GM12878 (cell line): Measurements from ENCODE around the gene USP17L13.
"Not testable (repeated sequence)": the region's sequence is repeated elsewhere in the genome, so short reads cannot be mapped to it uniquely, and the experiment has no call there.

Experiments used
- CREB1 ChIP-seq: IDR thresholded peaks from 2 replicates; pipeline ENCODE4 v1.6.1; 2012; ENCODE audit warnings: low read depth, mild to moderate bottlenecking, inconsistent platforms
- EP300 ChIP-seq, 2 experiments: fragments of 150-350 bp in 1 of 2; IDR thresholded peaks; 2 replicates each; pipeline ENCODE4 v1.6.1; 2011 to 2012; ENCODE audit warnings: low read depth in 2 of 2, low read length in 2 of 2, borderline replicate concordance in 1 of 2, improper control_type of control experiment in 1 of 2, inconsistent platforms in 1 of 2; ENCODE audit not compliant: control insufficient read depth in 1 of 2
- ESRRA ChIP-seq: IDR thresholded peaks from 2 replicates; pipeline ENCODE4 v1.6.1; 2012; ENCODE audit warnings: mild to moderate bottlenecking, low read length, improper control_type of control experiment
- HDGF ChIP-seq: fragments of 450-650 bp; IDR thresholded peaks from 2 replicates; pipeline ENCODE4 v1.6.1; 2016; ENCODE audit warnings: antibody characterized with exemption
- POLR2AphosphoS5 ChIP-seq: IDR thresholded peaks from 2 replicates; pipeline ENCODE4 v1.6.1; 2011; ENCODE audit warnings: mild to moderate bottlenecking, low read length, inconsistent platforms
- RELA ChIP-seq: fragments of 450-650 bp; IDR thresholded peaks from 2 replicates; pipeline ENCODE4 v1.8.0; 2014; ENCODE audit warnings: borderline replicate concordance; ENCODE audit not compliant: partially characterized antibody
- RFX5 ChIP-seq: IDR thresholded peaks from 2 replicates; pipeline ENCODE4 v1.6.1; 2011; ENCODE audit warnings: low read depth, low read length, improper control_type of control experiment
- SMC3 ChIP-seq: IDR thresholded peaks from 2 replicates; pipeline ENCODE4 v1.6.1; 2011; ENCODE audit warnings: low read length, improper control_type of control experiment, borderline replicate concordance
- TF ChIP-seq, protein P1 (sequence below): fragments of 450-650 bp; formaldehyde crosslinking; IDR thresholded peaks from 2 replicates; pipeline ENCODE4 v1.4.0; 2022; ENCODE audit warnings: mild to moderate bottlenecking, moderate library complexity
- TF ChIP-seq, protein P2 (sequence below), 3 experiments: IDR thresholded peaks in 2 of 3; conservative IDR thresholded peaks in 1 of 3; 2 replicates each; pipeline ENCODE4 v1.5.1; 2011; ENCODE audit warnings: low read depth in 3 of 3, low read length in 3 of 3, mild to moderate bottlenecking in 3 of 3, control low read depth in 2 of 3, moderate library complexity in 2 of 3, inconsistent platforms in 1 of 3, mixed read lengths in 1 of 3; ENCODE audit not compliant: control insufficient read depth in 2 of 3, insufficient read depth in 1 of 3; ENCODE audit errors: extremely low read depth in 1 of 3
- TF ChIP-seq, protein P3 (sequence below): fragments of 450-650 bp; IDR thresholded peaks from 2 replicates; pipeline ENCODE4 v1.6.1; 2017; ENCODE audit warnings: antibody characterized with exemption, mild to moderate bottlenecking, moderate library complexity

DNA sequence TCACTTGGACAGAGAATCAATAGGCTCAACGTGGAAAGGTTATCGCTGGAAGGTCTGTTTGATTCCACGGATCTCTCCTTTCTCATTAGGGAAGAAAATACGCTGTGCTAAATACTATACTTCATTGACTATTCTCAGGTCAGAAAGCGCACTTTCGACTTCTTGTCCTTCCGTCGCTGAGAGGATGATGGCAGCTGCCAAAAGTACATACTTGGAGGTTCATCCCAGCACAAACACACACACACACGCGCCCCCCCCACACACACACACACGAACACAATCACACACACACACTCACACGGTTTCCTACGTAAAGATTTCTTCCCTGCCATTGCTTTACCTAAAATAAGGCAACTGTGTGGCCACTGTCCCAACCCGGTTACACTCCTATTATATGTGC lies 10.0 kb upstream of the USP17L13 start:
- TF ChIP-seq, protein P1, sequence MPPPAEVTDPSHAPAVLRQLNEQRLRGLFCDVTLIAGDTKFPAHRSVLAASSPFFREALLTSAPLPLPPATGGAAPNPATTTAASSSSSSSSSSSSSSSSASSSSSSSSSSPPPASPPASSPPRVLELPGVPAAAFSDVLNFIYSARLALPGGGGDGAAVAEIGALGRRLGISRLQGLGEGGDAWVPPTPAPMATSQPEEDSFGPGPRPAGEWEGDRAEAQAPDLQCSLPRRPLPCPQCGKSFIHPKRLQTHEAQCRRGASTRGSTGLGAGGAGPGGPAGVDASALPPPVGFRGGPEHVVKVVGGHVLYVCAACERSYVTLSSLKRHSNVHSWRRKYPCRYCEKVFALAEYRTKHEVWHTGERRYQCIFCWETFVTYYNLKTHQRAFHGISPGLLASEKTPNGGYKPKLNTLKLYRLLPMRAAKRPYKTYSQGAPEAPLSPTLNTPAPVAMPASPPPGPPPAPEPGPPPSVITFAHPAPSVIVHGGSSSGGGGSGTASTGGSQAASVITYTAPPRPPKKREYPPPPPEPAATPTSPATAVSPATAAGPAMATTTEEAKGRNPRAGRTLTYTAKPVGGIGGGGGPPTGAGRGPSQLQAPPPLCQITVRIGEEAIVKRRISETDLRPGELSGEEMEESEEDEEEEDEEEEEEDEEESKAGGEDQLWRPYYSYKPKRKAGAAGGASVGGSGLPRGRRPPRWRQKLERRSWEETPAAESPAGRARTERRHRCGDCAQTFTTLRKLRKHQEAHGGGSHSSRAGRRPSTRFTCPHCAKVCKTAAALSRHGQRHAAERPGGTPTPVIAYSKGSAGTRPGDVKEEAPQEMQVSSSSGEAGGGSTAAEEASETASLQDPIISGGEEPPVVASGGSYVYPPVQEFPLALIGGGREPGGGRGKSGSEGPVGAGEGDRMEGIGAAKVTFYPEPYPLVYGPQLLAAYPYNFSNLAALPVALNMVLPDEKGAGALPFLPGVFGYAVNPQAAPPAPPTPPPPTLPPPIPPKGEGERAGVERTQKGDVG = not testable (repeated sequence)
- TF ChIP-seq, protein P2, sequence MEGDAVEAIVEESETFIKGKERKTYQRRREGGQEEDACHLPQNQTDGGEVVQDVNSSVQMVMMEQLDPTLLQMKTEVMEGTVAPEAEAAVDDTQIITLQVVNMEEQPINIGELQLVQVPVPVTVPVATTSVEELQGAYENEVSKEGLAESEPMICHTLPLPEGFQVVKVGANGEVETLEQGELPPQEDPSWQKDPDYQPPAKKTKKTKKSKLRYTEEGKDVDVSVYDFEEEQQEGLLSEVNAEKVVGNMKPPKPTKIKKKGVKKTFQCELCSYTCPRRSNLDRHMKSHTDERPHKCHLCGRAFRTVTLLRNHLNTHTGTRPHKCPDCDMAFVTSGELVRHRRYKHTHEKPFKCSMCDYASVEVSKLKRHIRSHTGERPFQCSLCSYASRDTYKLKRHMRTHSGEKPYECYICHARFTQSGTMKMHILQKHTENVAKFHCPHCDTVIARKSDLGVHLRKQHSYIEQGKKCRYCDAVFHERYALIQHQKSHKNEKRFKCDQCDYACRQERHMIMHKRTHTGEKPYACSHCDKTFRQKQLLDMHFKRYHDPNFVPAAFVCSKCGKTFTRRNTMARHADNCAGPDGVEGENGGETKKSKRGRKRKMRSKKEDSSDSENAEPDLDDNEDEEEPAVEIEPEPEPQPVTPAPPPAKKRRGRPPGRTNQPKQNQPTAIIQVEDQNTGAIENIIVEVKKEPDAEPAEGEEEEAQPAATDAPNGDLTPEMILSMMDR (IDR thresholded peaks at IDR 0.05 in 2 of 3, conservative IDR thresholded peaks at IDR 0.05 in 1 of 3; ENCODE audit: control insufficient read depth in 2 of 3, extremely low read depth in 1 of 3, insufficient read depth in 1 of 3, low read depth in 3 of 3, low read length in 3 of 3) = not testable (repeated sequence)
- TF ChIP-seq, protein P3, sequence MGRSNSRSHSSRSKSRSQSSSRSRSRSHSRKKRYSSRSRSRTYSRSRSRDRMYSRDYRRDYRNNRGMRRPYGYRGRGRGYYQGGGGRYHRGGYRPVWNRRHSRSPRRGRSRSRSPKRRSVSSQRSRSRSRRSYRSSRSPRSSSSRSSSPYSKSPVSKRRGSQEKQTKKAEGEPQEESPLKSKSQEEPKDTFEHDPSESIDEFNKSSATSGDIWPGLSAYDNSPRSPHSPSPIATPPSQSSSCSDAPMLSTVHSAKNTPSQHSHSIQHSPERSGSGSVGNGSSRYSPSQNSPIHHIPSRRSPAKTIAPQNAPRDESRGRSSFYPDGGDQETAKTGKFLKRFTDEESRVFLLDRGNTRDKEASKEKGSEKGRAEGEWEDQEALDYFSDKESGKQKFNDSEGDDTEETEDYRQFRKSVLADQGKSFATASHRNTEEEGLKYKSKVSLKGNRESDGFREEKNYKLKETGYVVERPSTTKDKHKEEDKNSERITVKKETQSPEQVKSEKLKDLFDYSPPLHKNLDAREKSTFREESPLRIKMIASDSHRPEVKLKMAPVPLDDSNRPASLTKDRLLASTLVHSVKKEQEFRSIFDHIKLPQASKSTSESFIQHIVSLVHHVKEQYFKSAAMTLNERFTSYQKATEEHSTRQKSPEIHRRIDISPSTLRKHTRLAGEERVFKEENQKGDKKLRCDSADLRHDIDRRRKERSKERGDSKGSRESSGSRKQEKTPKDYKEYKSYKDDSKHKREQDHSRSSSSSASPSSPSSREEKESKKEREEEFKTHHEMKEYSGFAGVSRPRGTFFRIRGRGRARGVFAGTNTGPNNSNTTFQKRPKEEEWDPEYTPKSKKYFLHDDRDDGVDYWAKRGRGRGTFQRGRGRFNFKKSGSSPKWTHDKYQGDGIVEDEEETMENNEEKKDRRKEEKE = not testable (repeated sequence)
- not testable (repeated sequence) for TF ChIP-seq HDGF; RFX5; CREB1; SMC3; ESRRA; EP300 (IDR thresholded peaks at IDR 0.05; ENCODE audit: borderline replicate concordance in 1 of 2, control insufficient read depth in 1 of 2, low read depth in 2 of 2, low read length in 2 of 2); RELA; POLR2AphosphoS5
